ENCODE measurements around the gene DDA1. TPM values are rescaled to one million over a fixed set of nuclear protein-coding genes. Genes with fewer than 3 reads are reported as not detected.

Gene DDA1
- polyA plus RNA-seq, 2 of the 4 experiments (the other 2 are of a cell fraction) = 35.5 to 53.5 TPM

DNA sequence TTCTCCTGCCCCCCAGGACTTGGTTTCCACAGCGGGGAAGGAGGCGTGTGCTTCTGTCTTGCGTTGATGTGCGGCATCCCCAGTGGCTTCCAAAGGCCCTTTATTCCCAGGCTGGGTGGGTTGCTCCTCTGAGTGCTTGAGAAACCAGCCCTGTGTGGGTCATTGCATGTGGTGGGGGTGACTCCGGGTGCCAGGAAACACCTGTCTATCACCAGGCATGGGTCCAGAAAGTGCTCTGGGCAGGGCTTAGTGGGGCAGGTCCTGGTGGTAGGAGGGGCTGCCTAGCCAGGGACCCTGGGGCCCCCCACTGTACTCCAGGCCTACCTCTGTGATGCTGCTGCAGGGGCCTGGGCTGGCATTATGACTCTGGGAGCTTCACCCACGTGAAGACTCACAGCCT is 9.6 kb downstream of the DDA1 start:
- Histone ChIP-seq H3K4me2 (no peak overlapping the region), H3K4me3 (no peak overlapping the region), H3K27ac (peak overlapping the region in 1 of 2 experiments; percentile 41; a peak in 1 of 6 replicates), H3K9me3 (no peaks in the 10 kb centered on the region), H3K4me1 (peaks cover 16% of the 10 kb centered on the region)
- CTCF ChIA-PET = no interaction called here
- 100% methylated on average over 3 of the region's 6 CpGs for WGBS (ENCODE audit: missing lambda C conversion rate)
- POLR2A ChIA-PET = no interaction called here
- no peak for FAIRE-seq
- ATAC-seq = no peak
- DNase-seq (ENCODE audit: low read depth in 1 of 2, low spot score in 1 of 2) = no peak
- no peak for TF ChIP-seq GATA3 (IDR thresholded peaks at IDR 0.05; ENCODE audit: borderline replicate concordance)
- TF ChIP-seq ZC3H11A (IDR thresholded peaks at IDR 0.05) = no peak
- TF ChIP-seq TP53 (CRISPR knock-in tag; IDR thresholded peaks at IDR 0.05) = no peak
- no peak for TF ChIP-seq CHD4 (IDR thresholded peaks at IDR 0.05; ENCODE audit: borderline replicate concordance)
- no peak for TF ChIP-seq NPAS2 (CRISPR knock-in tag; IDR thresholded peaks at IDR 0.05; ENCODE audit: borderline replicate concordance)

GRCh38 chr19:17319473-17320238 is 10.3 kb downstream of the DDA1 start:
- POLR2A ChIA-PET = no interaction called here
- H3K4me2 ChIP-seq = no peak overlapping the region

GRCh38 chr19:17320435-17320834 is 11.1 kb downstream of the DDA1 start:
- Histone ChIP-seq H3K4me3 (no peak overlapping the region), H3K27ac (no peak overlapping the region), H3K4me2 (no peak overlapping the region), H3K9me3 (no peaks in the 10 kb centered on the region), H3K4me1 (peaks cover 16% of the 10 kb centered on the region)
- TF ChIP-seq HOXA7 (CRISPR knock-in tag; IDR thresholded peaks at IDR 0.05) (no peak), RCOR1 (IDR thresholded peaks at IDR 0.05; ENCODE audit: low read depth, low read length) (no peak), EHF (CRISPR knock-in tag; IDR thresholded peaks at IDR 0.05) (no peak), FOSB (CRISPR knock-in tag; IDR thresholded peaks at IDR 0.05) (no peak), CEBPB (IDR thresholded peaks at IDR 0.05) (no peak), FOSL2 (IDR thresholded peaks at IDR 0.05) (no peak), FOSL2 (CRISPR knock-in tag; IDR thresholded peaks at IDR 0.05) (no peak)
- TF ChIP-seq, protein P1, sequence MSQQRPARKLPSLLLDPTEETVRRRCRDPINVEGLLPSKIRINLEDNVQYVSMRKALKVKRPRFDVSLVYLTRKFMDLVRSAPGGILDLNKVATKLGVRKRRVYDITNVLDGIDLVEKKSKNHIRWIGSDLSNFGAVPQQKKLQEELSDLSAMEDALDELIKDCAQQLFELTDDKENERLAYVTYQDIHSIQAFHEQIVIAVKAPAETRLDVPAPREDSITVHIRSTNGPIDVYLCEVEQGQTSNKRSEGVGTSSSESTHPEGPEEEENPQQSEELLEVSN (IDR thresholded peaks at IDR 0.05; ENCODE audit: borderline replicate concordance, low read depth) = no peak
- TF ChIP-seq, protein P2, sequence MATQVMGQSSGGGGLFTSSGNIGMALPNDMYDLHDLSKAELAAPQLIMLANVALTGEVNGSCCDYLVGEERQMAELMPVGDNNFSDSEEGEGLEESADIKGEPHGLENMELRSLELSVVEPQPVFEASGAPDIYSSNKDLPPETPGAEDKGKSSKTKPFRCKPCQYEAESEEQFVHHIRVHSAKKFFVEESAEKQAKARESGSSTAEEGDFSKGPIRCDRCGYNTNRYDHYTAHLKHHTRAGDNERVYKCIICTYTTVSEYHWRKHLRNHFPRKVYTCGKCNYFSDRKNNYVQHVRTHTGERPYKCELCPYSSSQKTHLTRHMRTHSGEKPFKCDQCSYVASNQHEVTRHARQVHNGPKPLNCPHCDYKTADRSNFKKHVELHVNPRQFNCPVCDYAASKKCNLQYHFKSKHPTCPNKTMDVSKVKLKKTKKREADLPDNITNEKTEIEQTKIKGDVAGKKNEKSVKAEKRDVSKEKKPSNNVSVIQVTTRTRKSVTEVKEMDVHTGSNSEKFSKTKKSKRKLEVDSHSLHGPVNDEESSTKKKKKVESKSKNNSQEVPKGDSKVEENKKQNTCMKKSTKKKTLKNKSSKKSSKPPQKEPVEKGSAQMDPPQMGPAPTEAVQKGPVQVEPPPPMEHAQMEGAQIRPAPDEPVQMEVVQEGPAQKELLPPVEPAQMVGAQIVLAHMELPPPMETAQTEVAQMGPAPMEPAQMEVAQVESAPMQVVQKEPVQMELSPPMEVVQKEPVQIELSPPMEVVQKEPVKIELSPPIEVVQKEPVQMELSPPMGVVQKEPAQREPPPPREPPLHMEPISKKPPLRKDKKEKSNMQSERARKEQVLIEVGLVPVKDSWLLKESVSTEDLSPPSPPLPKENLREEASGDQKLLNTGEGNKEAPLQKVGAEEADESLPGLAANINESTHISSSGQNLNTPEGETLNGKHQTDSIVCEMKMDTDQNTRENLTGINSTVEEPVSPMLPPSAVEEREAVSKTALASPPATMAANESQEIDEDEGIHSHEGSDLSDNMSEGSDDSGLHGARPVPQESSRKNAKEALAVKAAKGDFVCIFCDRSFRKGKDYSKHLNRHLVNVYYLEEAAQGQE (IDR thresholded peaks at IDR 0.05) = no peak
- TF ChIP-seq, protein P3, sequence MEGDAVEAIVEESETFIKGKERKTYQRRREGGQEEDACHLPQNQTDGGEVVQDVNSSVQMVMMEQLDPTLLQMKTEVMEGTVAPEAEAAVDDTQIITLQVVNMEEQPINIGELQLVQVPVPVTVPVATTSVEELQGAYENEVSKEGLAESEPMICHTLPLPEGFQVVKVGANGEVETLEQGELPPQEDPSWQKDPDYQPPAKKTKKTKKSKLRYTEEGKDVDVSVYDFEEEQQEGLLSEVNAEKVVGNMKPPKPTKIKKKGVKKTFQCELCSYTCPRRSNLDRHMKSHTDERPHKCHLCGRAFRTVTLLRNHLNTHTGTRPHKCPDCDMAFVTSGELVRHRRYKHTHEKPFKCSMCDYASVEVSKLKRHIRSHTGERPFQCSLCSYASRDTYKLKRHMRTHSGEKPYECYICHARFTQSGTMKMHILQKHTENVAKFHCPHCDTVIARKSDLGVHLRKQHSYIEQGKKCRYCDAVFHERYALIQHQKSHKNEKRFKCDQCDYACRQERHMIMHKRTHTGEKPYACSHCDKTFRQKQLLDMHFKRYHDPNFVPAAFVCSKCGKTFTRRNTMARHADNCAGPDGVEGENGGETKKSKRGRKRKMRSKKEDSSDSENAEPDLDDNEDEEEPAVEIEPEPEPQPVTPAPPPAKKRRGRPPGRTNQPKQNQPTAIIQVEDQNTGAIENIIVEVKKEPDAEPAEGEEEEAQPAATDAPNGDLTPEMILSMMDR (IDR thresholded peaks at IDR 0.05) = no peak
- ATAC-seq (no peak), DNase-seq (ENCODE audit: low read depth in 1 of 2, low spot score in 1 of 2) (no peak), FAIRE-seq (no peak)
- 86% methylated on average over 7 of the region's 11 CpGs for WGBS (ENCODE audit: missing lambda C conversion rate)
- ChIA-PET CTCF (interaction anchor here (1.0 to 1.2 kb wide), 2 partner anchors 8 to 12 kb away, joined by 3 read pairs; no protein-coding TSS in a partner anchor), POLR2A (no interaction called here)

More at GRCh38 chr19:17319473-17320238, 10.3 kb downstream of the DDA1 start:
- H3K4me1 ChIP-seq = peaks cover 16% of the 10 kb centered on the region
- no peak for TF ChIP-seq JUNB (IDR thresholded peaks at IDR 0.05)
- no peak for TF ChIP-seq CHD4 (IDR thresholded peaks at IDR 0.05; ENCODE audit: borderline replicate concordance)
- no peak for TF ChIP-seq EHF (CRISPR knock-in tag; IDR thresholded peaks at IDR 0.05)
- TF ChIP-seq, protein P3 (IDR thresholded peaks at IDR 0.05) = no peak
- DNase-seq (ENCODE audit: low read depth in 1 of 2, low spot score in 1 of 2) (no peak), ATAC-seq (no peak), FAIRE-seq (no peak)
- WGBS (ENCODE audit: missing lambda C conversion rate) = 95% methylated on average over 30 of the region's 40 CpGs
- CTCF ChIA-PET = no interaction called here
- H3K4me3 ChIP-seq = no peak overlapping the region
- no peaks in the 10 kb centered on the region for H3K9me3 ChIP-seq
- H3K27ac ChIP-seq = no peak overlapping the region; a peak in 1 of 6 replicates

Data from A549 (cell line).